Loucy (cell line): ENCODE results near the gene BAIAP2L1.

Experiments
- EZH2phosphoT487 ChIP-seq: fragments of 200-600 bp; IDR thresholded peaks from 2 replicates; pipeline ENCODE4 v1.6.1; 2018; ENCODE audit warnings: antibody characterized with exemption, mild to moderate bottlenecking, moderate library complexity, borderline replicate concordance
- TF ChIP-seq, protein P1 (sequence below): fragments of 200-600 bp; sonication (generic); conservative IDR thresholded peaks from 2 replicates; pipeline ENCODE4 v1.5.1; 2014; ENCODE audit warnings: mild to moderate bottlenecking, antibody characterized with exemption, low read length

GRCh38 chr7:98439484-98439883 is 38.6 kb upstream of the BAIAP2L1 start:
- TF ChIP-seq, protein P1, sequence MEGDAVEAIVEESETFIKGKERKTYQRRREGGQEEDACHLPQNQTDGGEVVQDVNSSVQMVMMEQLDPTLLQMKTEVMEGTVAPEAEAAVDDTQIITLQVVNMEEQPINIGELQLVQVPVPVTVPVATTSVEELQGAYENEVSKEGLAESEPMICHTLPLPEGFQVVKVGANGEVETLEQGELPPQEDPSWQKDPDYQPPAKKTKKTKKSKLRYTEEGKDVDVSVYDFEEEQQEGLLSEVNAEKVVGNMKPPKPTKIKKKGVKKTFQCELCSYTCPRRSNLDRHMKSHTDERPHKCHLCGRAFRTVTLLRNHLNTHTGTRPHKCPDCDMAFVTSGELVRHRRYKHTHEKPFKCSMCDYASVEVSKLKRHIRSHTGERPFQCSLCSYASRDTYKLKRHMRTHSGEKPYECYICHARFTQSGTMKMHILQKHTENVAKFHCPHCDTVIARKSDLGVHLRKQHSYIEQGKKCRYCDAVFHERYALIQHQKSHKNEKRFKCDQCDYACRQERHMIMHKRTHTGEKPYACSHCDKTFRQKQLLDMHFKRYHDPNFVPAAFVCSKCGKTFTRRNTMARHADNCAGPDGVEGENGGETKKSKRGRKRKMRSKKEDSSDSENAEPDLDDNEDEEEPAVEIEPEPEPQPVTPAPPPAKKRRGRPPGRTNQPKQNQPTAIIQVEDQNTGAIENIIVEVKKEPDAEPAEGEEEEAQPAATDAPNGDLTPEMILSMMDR, result no peak
- TF ChIP-seq EZH2phosphoT487, result no peak
